DMS79 (cell line): ENCODE data around the gene NEDD4L.
"Not testable (repeated sequence)": the region's sequence is repeated elsewhere in the genome, so short reads cannot be mapped to it uniquely, and the experiment has no call there.

Experiments
- DNase-seq: peaks from one replicate; lab custom pipeline; 2025; lab: John Stamatoyannopoulos, UW

The NEDD4L gene

GRCh38 chr18:58266291-58266690 lies 222.3 kb downstream of the NEDD4L start:
- no peak for DNase-seq

- DNase-seq = no peak
These were observed 223.5 kb downstream of the NEDD4L start for GRCh38 chr18:58267493-58267892.

- DNase-seq = no peak
These were observed 224.8 kb downstream of the NEDD4L start for GRCh38 chr18:58268849-58269248.

GRCh38 chr18:58269931-58270330 lies 225.9 kb downstream of the NEDD4L start:
- DNase-seq = peak; percentile 98

- no peak for DNase-seq
These were observed 226.4 kb downstream of the NEDD4L start for GRCh38 chr18:58270396-58270795.

- no peak for DNase-seq
These were observed 227.7 kb downstream of the NEDD4L start for GRCh38 chr18:58271770-58272169.

GRCh38 chr18:58272209-58272608 lies 228.2 kb downstream of the NEDD4L start:
- no peak for DNase-seq

- no peak for DNase-seq
These were observed 228.9 kb downstream of the NEDD4L start for GRCh38 chr18:58272779-58273435.

GRCh38 chr18:58275176-58275575 lies 231.2 kb downstream of the NEDD4L start:
- DNase-seq = no peak

GRCh38 chr18:58276789-58277739 lies 233.0 kb downstream of the NEDD4L start:
- DNase-seq = peak; percentile 37

GRCh38 chr18:58279504-58280175 lies 235.6 kb downstream of the NEDD4L start:
- peak; percentile 46 for DNase-seq

- no peak for DNase-seq
These were observed 236.2 kb downstream of the NEDD4L start for GRCh38 chr18:58280191-58280590.

GRCh38 chr18:58282872-58283271 lies 238.8 kb downstream of the NEDD4L start:
- not testable (repeated sequence) for DNase-seq

- no peak for DNase-seq
These were observed 240.8 kb downstream of the NEDD4L start for GRCh38 chr18:58284699-58285448.

GRCh38 chr18:58285449-58286130 lies 241.6 kb downstream of the NEDD4L start:
- DNase-seq = no peak

- no peak for DNase-seq
These were observed 242.8 kb downstream of the NEDD4L start for GRCh38 chr18:58286632-58287352.

GRCh38 chr18:58287353-58288274 lies 243.6 kb downstream of the NEDD4L start:
- no peak for DNase-seq

GRCh38 chr18:58288921-58289797 lies 245.1 kb downstream of the NEDD4L start:
- DNase-seq = peak; percentile 80
